Naive B cell (primary cell): ENCODE results near the gene STX18. TPM values are rescaled to one million over a fixed set of nuclear protein-coding genes. Genes with fewer than 3 reads are reported as not detected.

Source experiments
- ATAC-seq, 2 donors: fragments of 150-1000 bp; cut with Tn5 transposase; 2 replicates each; pipeline ENCODE4 v1.10.0; 2021; ENCODE audit warnings: low read depth in 2 of 2, mild to moderate bottlenecking in 2 of 2, moderate library complexity in 2 of 2
- DNase-seq: peaks from one replicate; pipeline ENCODE4 v3.0.0; 2022
- H3K27ac Mint-ChIP-seq, 6 donors: one replicate each; pipeline ENCODE4 v1.8.0; 2020 to 2022; ENCODE audit warnings: mild to moderate bottlenecking in 6 of 6, mixed read lengths in 6 of 6, moderate library complexity in 5 of 6, inconsistent platforms in 2 of 6
- H3K27me3 Mint-ChIP-seq, 3 donors: one replicate each; pipeline ENCODE4 v1.8.0; 2021 to 2022; ENCODE audit warnings: mixed read lengths in 3 of 3, mild to moderate bottlenecking in 1 of 3
- H3K36me3 Mint-ChIP-seq, 2 donors: one replicate each; pipeline ENCODE4 v1.8.0; 2020 to 2022; ENCODE audit warnings: mixed read lengths in 2 of 2, inconsistent platforms in 1 of 2, mild to moderate bottlenecking in 1 of 2
- H3K4me1 Mint-ChIP-seq, 3 donors: one replicate each; pipeline ENCODE4 v1.8.0; 2020 to 2022; ENCODE audit warnings: mixed read lengths in 3 of 3, inconsistent platforms in 1 of 3, mild to moderate bottlenecking in 1 of 3, moderate library complexity in 1 of 3
- H3K4me3 Mint-ChIP-seq, 8 donors: one replicate each; pipeline ENCODE4 v1.8.0; 2020 to 2022; ENCODE audit warnings: mild to moderate bottlenecking in 8 of 8, mixed read lengths in 8 of 8, moderate library complexity in 8 of 8, inconsistent platforms in 2 of 8
- H3K9me3 Mint-ChIP-seq, 7 donors: one replicate each; pipeline ENCODE4 v1.8.0; 2020 to 2022; ENCODE audit warnings: mixed read lengths in 7 of 7, mild to moderate bottlenecking in 5 of 7, inconsistent platforms in 2 of 7, moderate library complexity in 1 of 7
- polyA plus RNA-seq, 6 donors: library from polyadenylated mRNA; unstranded; fragments of 300-500 nt; fragmentation: Illumina TruSeq; gene quantifications; one replicate each; pipeline ENCODE4 v1.2.3, GENCODE V29; 2021; ENCODE audit warnings: low read depth in 6 of 6

Gene STX18
- polyA plus RNA-seq, 6 donors from 2014 or later = 7.8 to 27.5 (median 22.9) TPM

DNA sequence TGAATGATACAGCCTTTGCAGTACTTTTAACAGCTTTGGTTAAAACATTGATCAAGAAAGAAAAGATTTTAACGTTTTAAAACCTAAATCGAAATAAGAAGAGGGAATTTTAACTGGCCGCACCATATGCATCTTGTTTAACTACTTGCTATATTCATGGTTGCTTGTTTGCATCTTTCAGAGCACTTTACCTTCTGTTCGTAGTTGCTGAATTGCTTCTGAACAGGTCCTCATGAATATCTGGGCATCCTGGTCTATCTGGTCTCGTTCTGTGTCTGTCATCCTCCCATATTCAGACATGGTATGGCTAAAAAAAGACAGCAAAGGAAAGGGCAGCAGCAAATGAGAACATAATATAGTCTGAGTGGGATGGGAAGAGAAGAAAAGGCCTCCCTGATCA, 82.7 kb downstream of the STX18 start:
- Mint-ChIP-seq H3K27me3 (no peaks in the 10 kb centered on the region), H3K36me3 (peaks cover 33 to 42% of the 10 kb centered on the region in 2 donors), H3K9me3 (no peaks in the 10 kb centered on the region), H3K27ac (peak overlapping the region in 1 of 6 donors; percentile 93), H3K4me1 (peaks cover 0 to 8% (median 4%) of the 10 kb centered on the region in 3 donors), H3K4me3 (no peak overlapping the region)
- ATAC-seq = no peak
- DNase-seq = no peak

- Mint-ChIP-seq H3K36me3 (peaks cover 43 to 51% of the 10 kb centered on the region in 2 donors), H3K9me3 (no peaks in the 10 kb centered on the region), H3K4me3 (no peak overlapping the region), H3K27ac (no peak overlapping the region), H3K4me1 (peaks cover 0 to 8% (median 4%) of the 10 kb centered on the region in 3 donors), H3K27me3 (no peaks in the 10 kb centered on the region)
- DNase-seq (no peak), ATAC-seq (no peak)
These were observed 83.9 kb downstream of the STX18 start for GRCh38 chr4:4457803-4458553.

- DNase-seq (no peak), ATAC-seq (no peak)
- Mint-ChIP-seq H3K27ac (peak overlapping the region in 1 of 6 donors; percentile 7), H3K36me3 (peaks cover 47 to 55% of the 10 kb centered on the region in 2 donors), H3K4me3 (no peak overlapping the region), H3K9me3 (no peaks in the 10 kb centered on the region), H3K4me1 (peaks cover 0 to 8% (median 4%) of the 10 kb centered on the region in 3 donors), H3K27me3 (no peaks in the 10 kb centered on the region)
These were observed 84.9 kb downstream of the STX18 start for GRCh38 chr4:4456816-4457578.

DNA sequence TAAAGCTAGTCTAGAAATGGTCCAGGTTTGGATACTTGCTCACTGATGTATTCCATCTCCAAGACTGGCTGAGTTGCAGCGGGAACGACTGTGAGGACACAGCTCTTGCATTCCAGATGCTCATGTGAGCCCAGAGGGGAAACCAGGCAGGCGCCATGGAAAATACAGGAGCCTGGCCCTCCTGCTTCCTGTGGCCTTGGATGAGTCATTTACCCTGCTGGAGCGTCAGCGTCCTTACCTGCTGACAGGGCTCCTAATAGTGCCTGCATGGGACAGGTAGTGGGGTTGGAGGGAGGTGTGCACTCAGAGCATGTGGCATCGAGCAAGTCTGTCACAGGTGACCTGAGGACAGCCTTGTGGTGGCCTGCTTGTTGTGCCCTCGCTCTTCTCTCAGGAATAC, 85.5 kb downstream of the STX18 start:
- H3K9me3 Mint-ChIP-seq = no peaks in the 10 kb centered on the region
- H3K4me3 Mint-ChIP-seq = no peak overlapping the region
- ATAC-seq (no peak), DNase-seq (no peak)
- H3K36me3 Mint-ChIP-seq = peaks cover 43 to 50% of the 10 kb centered on the region in 2 donors
- peaks cover 0 to 8% (median 4%) of the 10 kb centered on the region in 3 donors for H3K4me1 Mint-ChIP-seq
- peak overlapping the region in 1 of 6 donors; percentile 7 for H3K27ac Mint-ChIP-seq
- no peaks in the 10 kb centered on the region for H3K27me3 Mint-ChIP-seq

- Mint-ChIP-seq H3K27ac (no peak overlapping the region), H3K4me3 (no peak overlapping the region), H3K9me3 (no peaks in the 10 kb centered on the region), H3K27me3 (no peaks in the 10 kb centered on the region), H3K36me3 (peaks cover 43 to 50% of the 10 kb centered on the region in 2 donors), H3K4me1 (peaks cover 0 to 11% (median 4%) of the 10 kb centered on the region in 3 donors)
- ATAC-seq = no peak
- no peak for DNase-seq
These were observed 86.5 kb downstream of the STX18 start for GRCh38 chr4:4455210-4455865.

DNA sequence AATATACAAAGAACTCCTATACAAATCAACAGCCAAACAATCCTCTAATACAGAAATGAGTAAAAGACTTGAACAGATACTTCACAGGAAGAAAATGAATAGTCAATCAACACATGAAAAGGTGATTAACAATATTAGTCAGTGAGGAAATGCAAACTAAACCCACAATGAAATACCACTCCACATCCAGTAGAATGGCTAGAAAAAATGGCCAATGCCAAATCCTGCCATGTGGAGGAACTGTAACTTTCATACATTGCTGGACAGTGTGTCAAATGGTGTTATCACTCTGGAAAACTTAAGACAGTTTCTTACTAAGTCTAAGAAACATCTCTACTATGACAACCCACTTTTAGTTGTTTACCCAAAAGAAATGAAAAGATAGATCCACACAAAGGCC, 95.4 kb downstream of the STX18 start:
- Mint-ChIP-seq H3K27me3 (no peaks in the 10 kb centered on the region), H3K27ac (no peak overlapping the region), H3K9me3 (no peaks in the 10 kb centered on the region), H3K36me3 (peaks cover 0 to 16% of the 10 kb centered on the region in 2 donors), H3K4me3 (no peak overlapping the region), H3K4me1 (peaks cover 0 to 7% (median 0%) of the 10 kb centered on the region in 3 donors)
- ATAC-seq (no peak), DNase-seq (no peak)

DNA sequence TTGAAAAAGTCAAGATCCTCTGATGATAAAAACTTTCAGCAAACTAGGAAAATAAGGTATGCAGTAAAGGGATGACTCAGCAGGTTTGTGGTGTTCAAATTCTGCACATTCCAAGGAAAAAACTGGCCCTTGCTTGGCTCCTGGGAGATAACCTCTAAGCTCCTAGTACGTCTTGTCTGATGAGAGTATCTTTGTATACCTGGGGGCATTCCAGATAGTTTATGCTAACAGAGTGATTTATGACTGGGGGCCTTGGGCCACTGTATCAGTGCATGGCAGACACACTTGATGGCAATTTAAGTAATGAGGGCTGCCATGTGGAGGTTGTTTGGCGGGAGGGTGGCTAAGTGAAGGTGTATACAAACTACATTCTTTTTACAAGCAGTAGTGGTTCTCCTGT, 98.0 kb downstream of the STX18 start:
- no peak overlapping the region for H3K4me3 Mint-ChIP-seq
- ATAC-seq (no peak), DNase-seq (no peak)
- no peaks in the 10 kb centered on the region for H3K27me3 Mint-ChIP-seq
- no peaks in the 10 kb centered on the region for H3K4me1 Mint-ChIP-seq
- H3K9me3 Mint-ChIP-seq = no peaks in the 10 kb centered on the region
- peaks cover 0 to 6% of the 10 kb centered on the region in 2 donors for H3K36me3 Mint-ChIP-seq
- H3K27ac Mint-ChIP-seq = no peak overlapping the region

DNA sequence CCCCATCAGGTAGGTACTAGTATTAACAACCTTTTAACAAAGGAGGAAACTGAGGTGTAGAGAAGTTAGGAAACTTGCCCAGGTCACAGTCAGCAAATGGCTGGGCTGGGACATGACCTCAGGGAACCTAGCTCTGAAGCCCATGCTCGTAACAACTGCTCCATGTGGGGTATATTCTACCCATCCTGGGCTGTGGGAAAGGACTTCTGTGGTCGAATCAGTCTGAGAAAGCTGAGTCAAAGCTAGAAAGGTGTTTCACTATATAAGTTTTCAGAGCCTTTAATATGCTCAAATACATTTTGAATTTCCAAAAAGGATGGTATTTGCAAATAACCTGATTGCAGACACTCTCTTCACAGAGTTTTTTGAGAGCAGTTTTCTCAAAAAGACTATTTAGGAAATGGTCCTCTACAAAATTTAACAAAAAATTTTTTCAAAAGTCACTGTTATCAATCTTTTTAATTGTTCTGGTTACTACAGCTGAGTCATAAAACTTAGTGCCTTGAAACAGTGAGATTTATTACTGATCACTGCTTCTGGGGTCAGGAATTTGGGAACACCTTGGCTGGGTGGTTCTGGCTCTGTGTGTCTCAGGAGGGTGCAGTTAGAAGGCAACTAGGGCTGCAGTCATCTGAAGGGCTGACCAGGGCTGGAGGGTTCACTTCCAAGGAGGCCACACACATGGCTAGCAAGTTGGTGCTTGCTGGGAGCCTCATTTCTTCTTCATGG, 101.4 kb downstream of the STX18 start:
- ATAC-seq (no peak), DNase-seq (no peak)
- Mint-ChIP-seq H3K27me3 (no peaks in the 10 kb centered on the region), H3K4me1 (no peaks in the 10 kb centered on the region), H3K36me3 (peaks cover 0 to 12% of the 10 kb centered on the region in 2 donors), H3K27ac (peak overlapping the region in 1 of 6 donors; percentile 57), H3K4me3 (no peak overlapping the region), H3K9me3 (no peaks in the 10 kb centered on the region)

DNA sequence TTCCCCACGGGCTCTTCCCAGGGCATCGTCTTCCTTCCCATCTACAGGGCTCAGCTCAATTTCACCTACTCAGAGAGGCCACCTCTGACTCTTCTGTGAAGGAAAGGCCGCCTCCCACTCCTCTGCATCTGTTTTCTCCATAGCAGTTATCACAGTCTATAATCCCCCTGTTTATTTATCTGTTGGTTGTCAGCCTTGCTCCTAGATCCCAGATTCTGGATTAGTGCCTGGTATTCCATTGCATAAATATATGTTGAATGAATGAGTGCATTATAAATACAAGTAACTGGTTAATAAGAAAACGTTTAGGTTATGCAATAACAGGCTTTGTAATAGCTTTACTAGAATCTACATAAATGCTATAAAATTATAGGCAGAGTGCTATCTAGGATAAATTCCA, 102.1 kb downstream of the STX18 start:
- DNase-seq (no peak), ATAC-seq (no peak)
- no peaks in the 10 kb centered on the region for H3K4me1 Mint-ChIP-seq
- H3K27ac Mint-ChIP-seq = no peak overlapping the region
- H3K4me3 Mint-ChIP-seq = no peak overlapping the region
- H3K9me3 Mint-ChIP-seq = no peaks in the 10 kb centered on the region
- H3K36me3 Mint-ChIP-seq = peaks cover 0 to 15% of the 10 kb centered on the region in 2 donors
- no peaks in the 10 kb centered on the region for H3K27me3 Mint-ChIP-seq

GRCh38 chr4:4438891-4439290, 103.0 kb downstream of the STX18 start:
- Mint-ChIP-seq H3K4me3 (no peak overlapping the region), H3K4me1 (no peaks in the 10 kb centered on the region), H3K36me3 (peaks cover 0 to 15% of the 10 kb centered on the region in 2 donors), H3K9me3 (no peaks in the 10 kb centered on the region), H3K27ac (no peak overlapping the region), H3K27me3 (no peaks in the 10 kb centered on the region)
- DNase-seq = no peak
- ATAC-seq = no peak

GRCh38 chr4:4437798-4438470, 103.9 kb downstream of the STX18 start:
- DNase-seq (no peak), ATAC-seq (no peak)
- Mint-ChIP-seq H3K36me3 (peaks cover 0 to 18% of the 10 kb centered on the region in 2 donors), H3K4me3 (no peak overlapping the region), H3K9me3 (no peaks in the 10 kb centered on the region), H3K27ac (no peak overlapping the region), H3K4me1 (no peaks in the 10 kb centered on the region), H3K27me3 (no peaks in the 10 kb centered on the region)

DNA sequence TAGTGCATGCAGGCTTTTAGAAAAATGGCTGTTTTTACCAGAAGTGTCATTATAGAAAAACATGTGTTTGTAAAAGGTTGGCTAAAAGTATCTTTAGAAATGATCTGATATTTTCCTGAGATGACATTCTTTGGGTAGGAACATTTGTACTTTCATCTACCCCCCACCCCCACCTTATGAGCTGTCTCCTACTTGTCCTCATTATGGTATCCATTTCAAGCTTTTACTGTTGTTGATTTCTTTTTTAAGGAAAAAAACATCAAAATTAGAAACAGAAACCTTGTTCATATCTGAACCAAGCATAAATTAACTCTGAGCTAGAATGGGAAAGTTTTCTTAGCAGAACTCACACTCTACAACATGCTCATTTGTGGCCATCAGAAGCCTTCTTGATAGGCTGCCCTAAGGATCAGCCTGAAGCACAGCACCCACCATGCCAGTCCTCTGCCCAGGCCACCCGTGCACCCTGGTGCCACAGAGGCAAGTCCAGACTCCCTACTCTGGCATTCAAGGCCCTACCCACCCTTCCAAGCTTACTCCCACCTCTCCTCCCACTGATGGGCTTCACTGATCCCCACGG, 105.5 kb downstream of the STX18 start:
- Mint-ChIP-seq H3K27me3 (no peaks in the 10 kb centered on the region), H3K4me3 (no peak overlapping the region), H3K4me1 (no peaks in the 10 kb centered on the region), H3K9me3 (no peaks in the 10 kb centered on the region), H3K27ac (no peak overlapping the region), H3K36me3 (peaks cover 0 to 14% of the 10 kb centered on the region in 2 donors)
- DNase-seq (no peak), ATAC-seq (no peak)
